Tibial artery (tissue), 4 donors: ENCODE measurements around the gene SLC66A1.
"Not testable (repeated sequence)": the region's sequence is repeated elsewhere in the genome, so short reads cannot be mapped to it uniquely, and the experiment has no call there.

ENCODE experiments used
- DNase-seq, 2 donors: peaks; one replicate each; pipeline ENCODE4 v3.0.0-alpha.2; 2019
- H3K27ac ChIP-seq, 2 donors: fragments of 200-600 bp; sonication (generic) in 1 of 2; 1 replicate in 1 of 2; 2 replicates in 1 of 2; pipeline ENCODE4 v1.5.1; 2018 to 2019; ENCODE audit warnings: mild to moderate bottlenecking in 1 of 2
- H3K27me3 ChIP-seq, 2 donors: fragments of 200-600 bp; sonication (generic) in 1 of 2; one replicate each; pipeline versions ENCODE4 v1.5.1 to v1.6.0; 2016 to 2019
- H3K36me3 ChIP-seq, 3 donors: fragments of 200-600 bp; sonication (generic) in 2 of 3; one replicate each; pipeline ENCODE4 v1.5.1; 2016 to 2019; ENCODE audit warnings: mild to moderate bottlenecking in 2 of 3
- H3K4me1 ChIP-seq, 4 donors: fragments of 200-600 bp; sonication (generic) in 2 of 4; 1 replicate in 3 of 4; 2 replicates in 1 of 4; pipeline ENCODE4 v1.5.1; 2016 to 2019
- H3K4me3 ChIP-seq, 2 donors: fragments of 200-600 bp; sonication (generic) in 1 of 2; 1 replicate in 1 of 2; 2 replicates in 1 of 2; pipeline ENCODE4 v1.5.1; 2018 to 2019; ENCODE audit warnings: mild to moderate bottlenecking in 2 of 2
- H3K9me3 ChIP-seq, 3 donors: fragments of 200-600 bp; sonication (generic) in 1 of 3; one replicate each; pipeline ENCODE4 v1.5.1; 2016 to 2019
- CTCF ChIP-seq, 2 experiments: fragments of 200-600 bp in 1 of 2; fragments of 450-650 bp in 1 of 2; IDR thresholded peaks; one replicate each; pipeline ENCODE4 v1.5.1; 2017 to 2019; ENCODE audit warnings: antibody characterized with exemption in 2 of 2, mild to moderate bottlenecking in 1 of 2, moderate library complexity in 1 of 2
- intact Hi-C: fragments of 100-400 bp; cut with DNase I; formaldehyde crosslinking; loops from one replicate; pipeline ENCODE4 v1.15.0; 2023; ENCODE audit warnings: low total_unique reads

The SLC66A1 gene

DNA sequence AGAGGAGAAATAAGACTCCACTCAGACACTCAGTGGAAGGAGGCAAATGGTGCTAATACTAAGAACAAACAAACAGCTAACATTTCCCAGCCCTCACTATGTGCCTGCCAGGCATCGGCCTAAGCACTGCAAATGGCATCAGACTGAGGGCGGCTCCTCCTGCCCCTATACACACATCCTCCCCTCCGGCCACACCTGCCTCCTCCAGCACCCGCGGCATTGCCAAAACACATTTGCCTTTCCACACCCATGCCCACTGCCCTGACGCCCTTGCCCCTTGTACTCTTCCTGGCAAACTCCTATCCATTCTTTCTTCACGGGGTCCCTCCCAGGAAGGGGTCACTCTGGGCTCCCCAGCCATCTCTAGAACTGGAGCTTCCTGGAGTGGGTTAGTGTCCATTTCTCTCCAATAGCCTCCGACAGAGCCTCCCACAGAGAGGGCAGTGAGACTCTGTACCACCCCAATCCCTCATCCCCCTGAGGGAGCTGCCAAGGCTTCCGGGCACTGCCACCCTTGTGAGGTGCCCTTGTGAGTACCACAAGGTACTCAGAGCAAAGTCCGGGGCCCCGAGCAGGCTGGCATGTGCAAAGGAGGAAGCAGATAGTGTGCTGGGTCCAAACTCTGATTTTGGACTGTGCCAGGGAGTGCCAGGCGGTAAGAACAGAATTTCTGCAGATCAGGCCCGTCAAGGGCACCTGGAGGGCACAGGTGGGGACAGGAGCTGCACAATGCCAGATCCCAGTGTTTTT is 24.5 kb upstream of the SLC66A1 start:
- H3K27ac ChIP-seq = no peak overlapping the region
- no peak for TF ChIP-seq CTCF (IDR thresholded peaks at IDR 0.05)
- DNase-seq = no peak
- no peaks in the 10 kb centered on the region for H3K27me3 ChIP-seq
- no peak overlapping the region for H3K4me3 ChIP-seq
- intact Hi-C loops = loop anchor here (1.0 kb wide), 1 partner anchor 8 kb away; no protein-coding TSS in a partner anchor
- peaks cover 0 to 14% (median 5%) of the 10 kb centered on the region in 4 donors for H3K4me1 ChIP-seq
- H3K9me3 ChIP-seq = no peaks in the 10 kb centered on the region
- H3K36me3 ChIP-seq = peaks cover 0 to 12% (median 0%) of the 10 kb centered on the region in 3 donors

- H3K27me3 ChIP-seq, H3K9me3 ChIP-seq, intact Hi-C loops: not testable (repeated sequence)
- H3K4me1 ChIP-seq = peaks cover 0 to 14% (median 5%) of the 10 kb centered on the region in 4 donors
- peaks cover 0 to 12% (median 0%) of the 10 kb centered on the region in 3 donors for H3K36me3 ChIP-seq
- peak within 1 kb of the TSS; percentile 46 to 59 for H3K4me3 ChIP-seq
- peak within 1 kb of the TSS in 1 of 2 donors; percentile 39 for H3K27ac ChIP-seq
- peak in 1 of 2 donors; percentile 27 for DNase-seq
Measured at GRCh38 chr1:19288324-19289241, 23.5 kb upstream of the SLC66A1 start, which contains the start of gene AKR7A3. AKR7A3 (minus strand) TSS chr1:19288770; CDS start chr1:19288709, 61 bp downstream.

GRCh38 chr1:19289244-19289643 is 22.9 kb upstream of the SLC66A1 start:
- H3K27ac ChIP-seq = peak overlapping the region in 1 of 2 donors; percentile 39

DNA sequence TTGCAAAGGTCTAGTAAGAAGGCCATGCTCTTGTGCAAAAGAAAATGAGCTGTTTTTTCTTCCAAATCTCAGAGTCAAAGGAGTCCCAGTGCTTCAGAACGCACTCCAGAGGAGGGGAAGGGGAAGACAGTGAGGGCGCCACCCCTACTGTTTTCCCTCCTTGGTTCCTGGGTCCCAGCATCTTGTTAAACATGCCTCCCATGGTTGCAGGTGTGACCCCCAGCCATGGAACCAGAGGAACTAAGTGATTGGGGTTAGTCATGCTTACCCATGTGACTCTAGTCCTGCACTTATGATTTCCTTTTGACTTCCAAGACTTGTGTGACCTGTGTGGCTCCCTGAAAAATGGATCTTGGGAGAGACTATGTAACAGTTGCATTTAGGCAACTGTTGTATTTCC is 17.5 kb upstream of the SLC66A1 start:
- TF ChIP-seq CTCF (IDR thresholded peaks at IDR 0.05) = no peak
- no peaks in the 10 kb centered on the region for H3K27me3 ChIP-seq
- H3K4me3 ChIP-seq = no peak overlapping the region
- peaks cover 0 to 7% (median 4%) of the 10 kb centered on the region in 3 donors for H3K36me3 ChIP-seq
- no peak for DNase-seq
- no peak overlapping the region for H3K27ac ChIP-seq
- no peaks in the 10 kb centered on the region for H3K4me1 ChIP-seq
- intact Hi-C loops = no loop called here
- peaks cover 3 to 9% (median 7%) of the 10 kb centered on the region in 3 donors for H3K9me3 ChIP-seq

More at GRCh38 chr1:19289244-19289643, 22.9 kb upstream of the SLC66A1 start:
- Histone ChIP-seq H3K9me3 (peaks cover under 1 to 5% (median 3%) of the 10 kb centered on the region in 3 donors), H3K36me3 (peaks cover 0 to 12% (median 0%) of the 10 kb centered on the region in 3 donors), H3K4me1 (peaks cover 0 to 14% (median 5%) of the 10 kb centered on the region in 4 donors), H3K27me3 (no peaks in the 10 kb centered on the region), H3K4me3 (peak overlapping the region; percentile 46 to 59)
- intact Hi-C loops = no loop called here
- no peak for DNase-seq
- TF ChIP-seq CTCF (IDR thresholded peaks at IDR 0.05) = no peak

- H3K4me3 ChIP-seq = no peak overlapping the region
- intact Hi-C loops = no loop called here
- H3K36me3 ChIP-seq = peaks cover 16 to 45% (median 29%) of the 10 kb centered on the region in 3 donors
- no peak for DNase-seq
- no peak overlapping the region for H3K27ac ChIP-seq
- TF ChIP-seq CTCF (IDR thresholded peaks at IDR 0.05) = no peak
- no peaks in the 10 kb centered on the region for H3K4me1 ChIP-seq
- H3K9me3 ChIP-seq = no peaks in the 10 kb centered on the region
- H3K27me3 ChIP-seq = no peaks in the 10 kb centered on the region
Measured at GRCh38 chr1:19300211-19300610, 11.9 kb upstream of the SLC66A1 start.

DNA sequence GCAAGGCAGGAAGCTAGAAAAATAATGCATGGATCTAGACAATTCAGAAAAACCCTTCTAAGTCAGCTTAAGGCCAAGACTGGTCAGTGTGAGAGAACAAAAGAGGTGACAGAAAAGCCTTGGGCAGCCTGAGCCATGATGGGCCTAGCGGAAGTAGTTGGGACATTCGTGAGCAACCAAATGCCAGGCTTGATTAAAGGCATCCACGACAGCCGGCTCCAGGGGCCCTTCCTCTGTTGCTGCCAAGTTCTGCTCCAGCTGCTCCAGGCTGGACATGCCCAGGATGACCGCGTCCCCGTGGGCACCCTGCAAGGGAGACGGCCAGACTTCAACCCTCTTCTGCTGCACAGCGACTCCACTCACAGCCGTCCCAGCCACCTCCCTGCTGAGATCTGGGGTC is 8.0 kb upstream of the SLC66A1 start:
- H3K27ac ChIP-seq, H3K4me3 ChIP-seq, H3K4me1 ChIP-seq, DNase-seq, intact Hi-C loops, H3K9me3 ChIP-seq, H3K27me3 ChIP-seq: not testable (repeated sequence)
- H3K36me3 ChIP-seq = peaks cover 36 to 76% (median 58%) of the 10 kb centered on the region in 3 donors
